ENCODE results near the gene RAMP2.

GRCh38 chr17:42743595-42744282 is 17.3 kb upstream of the RAMP2 start:
- TF ChIP-seq, protein P1, sequence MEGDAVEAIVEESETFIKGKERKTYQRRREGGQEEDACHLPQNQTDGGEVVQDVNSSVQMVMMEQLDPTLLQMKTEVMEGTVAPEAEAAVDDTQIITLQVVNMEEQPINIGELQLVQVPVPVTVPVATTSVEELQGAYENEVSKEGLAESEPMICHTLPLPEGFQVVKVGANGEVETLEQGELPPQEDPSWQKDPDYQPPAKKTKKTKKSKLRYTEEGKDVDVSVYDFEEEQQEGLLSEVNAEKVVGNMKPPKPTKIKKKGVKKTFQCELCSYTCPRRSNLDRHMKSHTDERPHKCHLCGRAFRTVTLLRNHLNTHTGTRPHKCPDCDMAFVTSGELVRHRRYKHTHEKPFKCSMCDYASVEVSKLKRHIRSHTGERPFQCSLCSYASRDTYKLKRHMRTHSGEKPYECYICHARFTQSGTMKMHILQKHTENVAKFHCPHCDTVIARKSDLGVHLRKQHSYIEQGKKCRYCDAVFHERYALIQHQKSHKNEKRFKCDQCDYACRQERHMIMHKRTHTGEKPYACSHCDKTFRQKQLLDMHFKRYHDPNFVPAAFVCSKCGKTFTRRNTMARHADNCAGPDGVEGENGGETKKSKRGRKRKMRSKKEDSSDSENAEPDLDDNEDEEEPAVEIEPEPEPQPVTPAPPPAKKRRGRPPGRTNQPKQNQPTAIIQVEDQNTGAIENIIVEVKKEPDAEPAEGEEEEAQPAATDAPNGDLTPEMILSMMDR (IDR thresholded peaks at IDR 0.05), result no peak
- no peak for TF ChIP-seq POLR2A (IDR thresholded peaks at IDR 0.05)
